ENCODE data around the gene IMMP1L. TPM values are rescaled to one million over a fixed set of nuclear protein-coding genes. Genes with fewer than 3 reads are reported as not detected.

IMMP1L gene
- total RNA-seq, 1 donor from 2014 or later: 26.5 TPM

DNA sequence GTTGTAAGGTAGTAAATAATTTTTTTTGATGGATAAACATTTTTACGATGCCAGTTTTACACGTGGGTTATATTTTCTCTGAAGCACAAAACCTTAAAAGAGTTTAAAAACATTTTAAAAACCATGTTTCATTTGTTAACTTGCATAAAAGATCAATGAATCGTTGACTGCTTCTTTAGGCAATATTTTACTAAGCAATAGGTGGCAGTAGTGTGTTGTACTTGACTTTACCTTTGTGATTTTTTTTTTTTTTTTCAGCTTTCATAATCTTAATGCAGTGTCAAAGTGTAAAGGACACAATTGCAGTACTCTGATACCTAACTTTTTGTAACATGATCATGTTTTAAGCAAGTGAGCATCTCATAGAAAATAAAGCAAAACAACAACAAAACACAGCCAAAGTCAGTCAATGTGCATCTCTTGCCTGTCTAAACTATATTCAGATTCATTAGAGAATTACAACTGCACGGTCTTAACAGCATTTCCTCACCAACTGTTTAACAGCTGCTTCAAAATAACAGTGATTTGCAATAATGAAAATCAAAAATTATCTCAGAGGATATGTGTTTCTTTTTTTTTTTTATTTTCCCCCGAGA, 112.1 kb downstream of the IMMP1L start:
- no peak for DNase-seq (ENCODE audit: low spot score)

DNA sequence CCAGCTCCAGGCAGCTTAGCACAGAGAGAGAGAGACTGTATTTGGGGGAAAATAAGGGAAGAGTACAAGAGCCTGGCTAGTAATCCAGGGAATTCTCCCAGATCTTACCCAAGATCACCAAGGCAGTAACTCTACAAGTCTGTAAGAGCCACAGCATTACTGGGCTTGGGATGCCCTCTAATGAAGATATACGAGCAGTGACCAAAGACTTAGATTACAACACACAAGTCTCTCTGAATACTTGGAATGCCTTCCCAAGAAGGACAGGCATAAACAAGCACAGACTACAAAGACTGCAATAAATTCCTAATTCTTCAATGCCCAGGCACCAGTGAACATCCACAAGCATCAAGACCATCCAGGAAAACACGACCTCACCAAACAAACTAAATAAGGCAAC, 122.0 kb downstream of the IMMP1L start:
- no peak for DNase-seq (ENCODE audit: low spot score)

DNA sequence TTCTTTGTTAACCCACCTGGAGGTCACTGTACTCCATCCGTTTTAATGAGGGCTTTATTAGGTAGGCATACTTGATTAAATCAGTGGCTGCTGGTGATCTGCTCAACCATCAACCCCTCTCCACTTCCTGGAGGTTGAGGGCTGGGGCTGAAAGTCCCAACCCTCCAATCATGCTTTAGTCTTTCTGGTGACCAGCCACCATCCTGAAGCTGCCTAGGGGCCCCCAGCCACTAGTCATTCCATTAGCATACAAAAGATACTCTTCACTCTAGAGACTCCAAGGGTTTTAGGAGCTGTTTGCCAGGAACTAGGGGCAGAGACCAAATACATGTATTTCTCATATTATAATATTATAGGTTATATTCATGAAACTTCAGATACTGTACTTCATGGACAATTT, 126.3 kb downstream of the IMMP1L start:
- DNase-seq (ENCODE audit: low spot score): no peak

Other genes starting within 250 kb of the IMMP1L start
- 1.6 TPM for gene DCDC1, start 139.9 kb downstream of the IMMP1L start, total RNA-seq
- 16.1 TPM for gene DNAJC24, start 139.8 kb downstream of the IMMP1L start, total RNA-seq
- 20.6 TPM for gene ELP4, start 145 bp upstream of the IMMP1L start, total RNA-seq

All from ureter (tissue), 1 donor.